Measurements from ENCODE around the gene HPN.

DNA sequence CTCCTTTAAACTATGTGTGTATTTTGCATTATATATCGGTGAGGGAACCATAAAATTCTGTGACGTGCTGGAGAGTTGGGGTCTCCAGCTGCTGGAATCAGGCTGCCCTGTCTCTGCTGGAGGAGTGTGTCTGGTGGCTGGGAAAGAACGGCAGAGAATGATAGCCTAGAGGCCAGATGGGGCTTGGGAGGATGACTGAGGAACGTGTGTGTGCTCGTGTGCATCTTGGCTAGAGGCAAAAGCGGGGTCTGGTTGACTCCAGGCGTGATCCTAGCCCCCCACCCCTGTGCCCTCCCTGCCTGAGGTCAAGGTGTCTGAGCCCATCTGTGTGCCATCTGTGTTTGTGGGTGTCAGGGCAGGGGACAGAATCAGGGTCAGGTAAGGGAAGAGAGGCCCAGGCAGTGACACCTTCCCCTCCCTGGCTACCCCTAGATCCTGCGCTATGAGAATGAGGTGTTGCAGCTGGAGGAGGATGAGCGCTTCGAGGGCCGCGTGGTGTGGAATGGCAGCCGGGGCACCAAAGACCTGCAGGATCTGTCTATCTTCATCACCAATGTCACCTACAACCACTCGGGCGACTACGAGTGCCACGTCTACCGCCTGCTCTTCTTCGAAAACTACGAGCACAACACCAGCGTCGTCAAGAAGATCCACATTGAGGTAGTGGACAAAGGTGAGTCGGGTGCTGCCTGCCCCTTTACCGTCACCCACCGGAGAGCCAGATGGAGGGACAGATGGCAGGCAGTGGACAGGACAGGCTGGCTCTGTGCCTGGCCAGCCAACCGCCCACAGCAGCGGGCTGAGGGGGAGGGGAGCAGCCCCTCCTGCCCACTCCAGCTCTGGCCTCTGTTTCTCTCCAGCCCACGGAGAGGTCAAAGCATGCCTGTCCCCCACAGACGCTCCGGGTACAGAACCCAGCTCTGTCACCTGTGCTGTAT is 8.2 kb upstream of the HPN start:
- TF ChIP-seq, protein P1, sequence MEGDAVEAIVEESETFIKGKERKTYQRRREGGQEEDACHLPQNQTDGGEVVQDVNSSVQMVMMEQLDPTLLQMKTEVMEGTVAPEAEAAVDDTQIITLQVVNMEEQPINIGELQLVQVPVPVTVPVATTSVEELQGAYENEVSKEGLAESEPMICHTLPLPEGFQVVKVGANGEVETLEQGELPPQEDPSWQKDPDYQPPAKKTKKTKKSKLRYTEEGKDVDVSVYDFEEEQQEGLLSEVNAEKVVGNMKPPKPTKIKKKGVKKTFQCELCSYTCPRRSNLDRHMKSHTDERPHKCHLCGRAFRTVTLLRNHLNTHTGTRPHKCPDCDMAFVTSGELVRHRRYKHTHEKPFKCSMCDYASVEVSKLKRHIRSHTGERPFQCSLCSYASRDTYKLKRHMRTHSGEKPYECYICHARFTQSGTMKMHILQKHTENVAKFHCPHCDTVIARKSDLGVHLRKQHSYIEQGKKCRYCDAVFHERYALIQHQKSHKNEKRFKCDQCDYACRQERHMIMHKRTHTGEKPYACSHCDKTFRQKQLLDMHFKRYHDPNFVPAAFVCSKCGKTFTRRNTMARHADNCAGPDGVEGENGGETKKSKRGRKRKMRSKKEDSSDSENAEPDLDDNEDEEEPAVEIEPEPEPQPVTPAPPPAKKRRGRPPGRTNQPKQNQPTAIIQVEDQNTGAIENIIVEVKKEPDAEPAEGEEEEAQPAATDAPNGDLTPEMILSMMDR (conservative IDR thresholded peaks at IDR 0.05), result no peak
- TF ChIP-seq ZFX (IDR thresholded peaks at IDR 0.05), result no peak

Data from C4-2B (cell line).